HL-60/S4 treated with retinoic acid at 250 ng/mL for 4 days and 3 days (cell line): ENCODE data around the gene MEGF10.

Experiments
- in situ Hi-C: fragments of 300-500 bp; cut with MboI; formaldehyde crosslinking; loops from 2 replicates; pipeline ENCODE4 v1.7.0; 2022; ENCODE audit warnings: low sequenced_read_pairs

Gene MEGF10

GRCh38 chr5:127406326-127407121 is 115.9 kb downstream of the MEGF10 start:
- in situ Hi-C loops: no loop called here

- in situ Hi-C loops: no loop called here
Measured at GRCh38 chr5:127409246-127409917, 118.8 kb downstream of the MEGF10 start.

- in situ Hi-C loops: no loop called here
Measured at GRCh38 chr5:127409921-127410675, 119.5 kb downstream of the MEGF10 start.

GRCh38 chr5:127410959-127411358 is 120.4 kb downstream of the MEGF10 start:
- in situ Hi-C loops: no loop called here

- in situ Hi-C loops: no loop called here
Measured at GRCh38 chr5:127411381-127411780, 120.8 kb downstream of the MEGF10 start.

- in situ Hi-C loops: no loop called here
Measured at GRCh38 chr5:127412698-127413097, 122.1 kb downstream of the MEGF10 start.

- in situ Hi-C loops: no loop called here
Measured at GRCh38 chr5:127415034-127415433, 124.4 kb downstream of the MEGF10 start.

- in situ Hi-C loops: no loop called here
Measured at GRCh38 chr5:127416906-127417305, 126.3 kb downstream of the MEGF10 start.

GRCh38 chr5:127417528-127417927 is 126.9 kb downstream of the MEGF10 start:
- in situ Hi-C loops: no loop called here

GRCh38 chr5:127418367-127418766 is 127.8 kb downstream of the MEGF10 start:
- in situ Hi-C loops: no loop called here

- in situ Hi-C loops: no loop called here
Measured at GRCh38 chr5:127418974-127419682, 128.5 kb downstream of the MEGF10 start.

- in situ Hi-C loops: no loop called here
Measured at GRCh38 chr5:127419683-127420257, 129.2 kb downstream of the MEGF10 start.

GRCh38 chr5:127420758-127421157 is 130.2 kb downstream of the MEGF10 start:
- in situ Hi-C loops: no loop called here

- in situ Hi-C loops: no loop called here
Measured at GRCh38 chr5:127421471-127421870, 130.9 kb downstream of the MEGF10 start.

GRCh38 chr5:127423173-127423798 is 132.7 kb downstream of the MEGF10 start:
- in situ Hi-C loops: no loop called here

GRCh38 chr5:127425037-127425436 is 134.4 kb downstream of the MEGF10 start:
- in situ Hi-C loops: no loop called here

- in situ Hi-C loops: no loop called here
Measured at GRCh38 chr5:127425868-127426267, 135.3 kb downstream of the MEGF10 start.

- in situ Hi-C loops: no loop called here
Measured at GRCh38 chr5:127426661-127427060, 136.1 kb downstream of the MEGF10 start.

GRCh38 chr5:127428276-127428675 is 137.7 kb downstream of the MEGF10 start:
- in situ Hi-C loops: no loop called here

GRCh38 chr5:127428748-127429147 is 138.2 kb downstream of the MEGF10 start:
- in situ Hi-C loops: no loop called here
